HL-60 (cell line): ENCODE measurements around the gene ANKRD11.
"Not testable (repeated sequence)": the region's sequence is repeated elsewhere in the genome, so short reads cannot be mapped to it uniquely, and the experiment has no call there.

ENCODE experiments used
- DNase-seq, 2 experiments: peaks; one replicate each; pipeline ENCODE4 v3.0.0-alpha.2; 2010 to 2020; ENCODE audit warnings: low read depth in 1 of 2, low spot score in 1 of 2
- H3K27ac ChIP-seq: fragments of 250-450 bp; sonication (Bioruptor Pico); replicated peaks from 2 replicates; pipeline ENCODE4 v1.5.1; 2020; ENCODE audit warnings: mild to moderate bottlenecking, moderate library complexity
- H3K27me3 ChIP-seq: fragments of 250-450 bp; sonication (Bioruptor Pico); 2 replicates; pipeline ENCODE4 v1.5.1; 2021; ENCODE audit warnings: mild to moderate bottlenecking, moderate library complexity; ENCODE audit not compliant: insufficient read depth, poor library complexity, severe bottlenecking
- H3K4me3 ChIP-seq: replicated peaks from 2 replicates; pipeline ENCODE4 v1.5.1; 2011; ENCODE audit warnings: mild to moderate bottlenecking, control low read depth, low read length; ENCODE audit not compliant: insufficient read depth
- CTCF ChIP-seq: IDR thresholded peaks from one replicate; pipeline ENCODE4 v1.5.1; 2011; ENCODE audit warnings: low read length, control low read depth, inconsistent platforms; ENCODE audit not compliant: insufficient read depth
- GABPA ChIP-seq: IDR thresholded peaks from 2 replicates; pipeline ENCODE4 v1.6.1; 2012; ENCODE audit warnings: low read depth
- POLR2AphosphoS5 ChIP-seq: IDR thresholded peaks from 2 replicates; pipeline ENCODE4 v1.6.1; 2012; ENCODE audit warnings: low read depth
- REST ChIP-seq: IDR thresholded peaks from 2 replicates; pipeline ENCODE4 v1.6.1; 2012; ENCODE audit warnings: low read depth; ENCODE audit not compliant: insufficient replicate concordance
- SPI1 ChIP-seq: IDR thresholded peaks from 2 replicates; pipeline ENCODE4 v1.6.1; 2012; ENCODE audit warnings: low read depth, mild to moderate bottlenecking, borderline replicate concordance

ANKRD11 gene

GRCh38 chr16:89303617-89304016, 186.7 kb downstream of the ANKRD11 start:
- H3K27me3 ChIP-seq: no peaks in the 10 kb centered on the region
- no peak overlapping the region for H3K4me3 ChIP-seq
- TF ChIP-seq CTCF: no peak
- TF ChIP-seq POLR2AphosphoS5: no peak
- no peak for TF ChIP-seq GABPA
- TF ChIP-seq REST: no peak
- no peak for TF ChIP-seq SPI1
- H3K27ac ChIP-seq: no peak overlapping the region
- DNase-seq: no peak

GRCh38 chr16:89300976-89301360, 189.4 kb downstream of the ANKRD11 start:
- Histone ChIP-seq H3K27me3 (no peaks in the 10 kb centered on the region), H3K4me3 (no peak overlapping the region), H3K27ac (no peak overlapping the region)
- TF ChIP-seq POLR2AphosphoS5 (no peak), REST (no peak), SPI1 (no peak), CTCF (no peak), GABPA (no peak)
- no peak for DNase-seq

GRCh38 chr16:89300311-89300975, 189.9 kb downstream of the ANKRD11 start:
- no peak for DNase-seq
- Histone ChIP-seq H3K27ac (no peak overlapping the region), H3K27me3 (no peaks in the 10 kb centered on the region), H3K4me3 (no peak overlapping the region)
- no peak for TF ChIP-seq REST
- no peak for TF ChIP-seq SPI1
- no peak for TF ChIP-seq CTCF
- no peak for TF ChIP-seq GABPA
- TF ChIP-seq POLR2AphosphoS5: no peak

- H3K27me3 ChIP-seq, H3K4me3 ChIP-seq, H3K27ac ChIP-seq, DNase-seq: not testable (repeated sequence)
Observed at GRCh38 chr16:89299357-89300111, 190.8 kb downstream of the ANKRD11 start.
